SU-DHL-6 (cell line): Measurements from ENCODE around the gene THRAP3.

ENCODE experiments used
- H2AFZ ChIP-seq: fragments of 200-600 bp; sonication (generic); 2 replicates; pipeline ENCODE4 v1.6.1; 2014; ENCODE audit warnings: low read depth, mild to moderate bottlenecking, moderate library complexity, mixed read lengths, antibody characterized with exemption, low read length; ENCODE audit not compliant: severe bottlenecking
- H3F3A ChIP-seq: fragments of 200-600 bp; shearing (Covaris generic); 2 replicates; pipeline ENCODE4 v1.6.0; 2016; ENCODE audit warnings: antibody characterized with exemption, mild to moderate bottlenecking; ENCODE audit not compliant: insufficient read depth
- H3K27ac ChIP-seq: fragments of 200-600 bp; sonication (generic); 2 replicates; pipeline ENCODE4 v1.5.1; 2016; ENCODE audit warnings: low read depth, mild to moderate bottlenecking, low read length, moderate library complexity, mixed read lengths
- H3K27me3 ChIP-seq: fragments of 200-600 bp; sonication (generic), shearing (Covaris generic); 2 replicates; pipeline ENCODE4 v1.6.0; 2014; ENCODE audit warnings: mild to moderate bottlenecking, low read length
- H3K36me3 ChIP-seq: fragments of 200-600 bp; sonication (generic); 2 replicates; pipeline ENCODE4 v1.6.1; 2014; ENCODE audit warnings: mild to moderate bottlenecking, low read length, mixed read lengths
- H3K4me2 ChIP-seq: fragments of 300-600, 200-600 bp; shearing (Covaris generic), sonication (generic); 2 replicates; pipeline ENCODE4 v1.6.0; 2014; ENCODE audit warnings: low read length, low read depth, mild to moderate bottlenecking; ENCODE audit not compliant: poor library complexity, severe bottlenecking
- H3K4me3 ChIP-seq: fragments of 200-600 bp; sonication (generic); 2 replicates; pipeline ENCODE4 v1.5.1; 2014; ENCODE audit warnings: antibody characterized with exemption, low read length, mild to moderate bottlenecking, mixed read lengths; ENCODE audit not compliant: insufficient read depth, poor library complexity, severe bottlenecking
- H3K79me2 ChIP-seq: fragments of 200-600 bp; sonication (generic); 2 replicates; pipeline ENCODE4 v1.6.1; 2014; ENCODE audit warnings: mild to moderate bottlenecking, low read length, moderate library complexity; ENCODE audit not compliant: insufficient read depth
- H3K9ac ChIP-seq: fragments of 200-600 bp; sonication (generic); 2 replicates; pipeline ENCODE4 v1.7.0; 2014; ENCODE audit warnings: mild to moderate bottlenecking, low read length
- H3K9me2 ChIP-seq: fragments of 200-600 bp; sonication (generic); replicated peaks from 2 replicates; pipeline ENCODE4 v1.6.1; 2014; ENCODE audit warnings: low read length; ENCODE audit not compliant: insufficient read depth
- H3K9me3 ChIP-seq: fragments of 200-600 bp; sonication (generic); 2 replicates; pipeline ENCODE4 v1.6.1; 2014; ENCODE audit warnings: low read length, mixed read lengths; ENCODE audit not compliant: insufficient read depth
- H4K20me1 ChIP-seq: fragments of 200-600 bp; sonication (generic); 2 replicates; pipeline ENCODE4 v1.6.1; 2014; ENCODE audit warnings: low read depth, mild to moderate bottlenecking, antibody characterized with exemption, low read length, moderate library complexity, mixed read lengths
- CTCF ChIP-seq: fragments of 200-600 bp; sonication (generic); IDR thresholded peaks from one replicate; pipeline ENCODE4 v1.5.1; 2017; ENCODE audit warnings: antibody characterized with exemption, mild to moderate bottlenecking, low read length, moderate library complexity; ENCODE audit not compliant: insufficient read depth, poor library complexity, severe bottlenecking
- EZH2phosphoT487 ChIP-seq: fragments of 200-600 bp; sonication (generic), shearing (Covaris generic); conservative IDR thresholded peaks from 2 replicates; pipeline ENCODE4 v1.6.1; 2018; ENCODE audit warnings: mild to moderate bottlenecking, antibody characterized with exemption, low read length, moderate library complexity, mixed read lengths

The THRAP3 gene

GRCh38 chr1:36256558-36257374 is 32.5 kb downstream of the THRAP3 start:
- Histone ChIP-seq H3K9ac (peak overlapping the region; percentile 62), H2AFZ (no peak overlapping the region), H3K27ac (peak overlapping the region; percentile 98), H3K4me3 (peak overlapping the region; percentile 39), H3F3A (peaks cover 61% of the 10 kb centered on the region), H3K9me2 (no peaks in the 10 kb centered on the region), H3K27me3 (no peaks in the 10 kb centered on the region), H3K36me3 (0 out of 2 replicates have a peak, but pooled peaks cover 3% of the 10 kb centered on the region), H3K79me2 (peaks cover 84% of the 10 kb centered on the region), H3K4me2 (peak overlapping the region; percentile 83), H3K9me3 (no peaks in the 10 kb centered on the region), H4K20me1 (no peaks in the 10 kb centered on the region)
- TF ChIP-seq EZH2phosphoT487 (no peak), CTCF (no peak)

- Histone ChIP-seq H4K20me1 (no peaks in the 10 kb centered on the region), H3K4me2 (peak overlapping the region; percentile 83), H3K9me2 (no peaks in the 10 kb centered on the region), H3F3A (peaks cover 63% of the 10 kb centered on the region), H2AFZ (no peak overlapping the region), H3K9me3 (no peaks in the 10 kb centered on the region), H3K27me3 (no peaks in the 10 kb centered on the region), H3K9ac (peak overlapping the region; percentile 62), H3K79me2 (peaks cover 83% of the 10 kb centered on the region), H3K27ac (peak overlapping the region; percentile 98), H3K4me3 (peak overlapping the region; percentile 39), H3K36me3 (peaks cover 7% of the 10 kb centered on the region; the same call in 1 of the 2 replicates)
- TF ChIP-seq CTCF = no peak
- TF ChIP-seq EZH2phosphoT487 = no peak
These were observed 33.1 kb downstream of the THRAP3 start for GRCh38 chr1:36257375-36257767.

- Histone ChIP-seq H3F3A (peaks cover 53% of the 10 kb centered on the region), H3K9me3 (no peaks in the 10 kb centered on the region), H2AFZ (no peak overlapping the region), H3K27ac (peak overlapping the region; percentile 98), H3K9me2 (no peaks in the 10 kb centered on the region), H3K4me2 (peak overlapping the region; percentile 83), H3K36me3 (peaks cover 8% of the 10 kb centered on the region; the same call in 1 of the 2 replicates), H3K9ac (peak overlapping the region; percentile 62), H3K79me2 (peaks cover 79% of the 10 kb centered on the region), H3K27me3 (no peaks in the 10 kb centered on the region), H3K4me3 (peak overlapping the region; percentile 39), H4K20me1 (no peaks in the 10 kb centered on the region)
- TF ChIP-seq EZH2phosphoT487 = no peak
- no peak for TF ChIP-seq CTCF
These were observed 34.7 kb downstream of the THRAP3 start for GRCh38 chr1:36258960-36259344.
